OCI-LY3 (cell line): ENCODE results near the gene CCDC69.

Experiments
- H2AFZ ChIP-seq: fragments of 200-600, 300-600 bp; shearing (Covaris generic); 2 replicates; pipeline ENCODE4 v1.6.0; 2014; ENCODE audit warnings: antibody characterized with exemption, low read depth, low read length
- H3K27ac ChIP-seq: fragments of 200-600, 300-600 bp; sonication (generic); 2 replicates; pipeline ENCODE4 v1.5.1; 2014; ENCODE audit warnings: mild to moderate bottlenecking, low read length, moderate library complexity, mixed read lengths
- H3K27me3 ChIP-seq: fragments of 200-600, 300-600 bp; sonication (generic); 2 replicates; pipeline ENCODE4 v1.6.1; 2014; ENCODE audit warnings: low read depth, low read length, mixed read lengths
- H3K36me3 ChIP-seq: fragments of 200-600, 300-600 bp; sonication (generic); replicated peaks from 2 replicates; pipeline ENCODE3; 2014; ENCODE audit warnings: low read depth, low read length, mixed read lengths
- H3K4me1 ChIP-seq: fragments of 300-600, 200-600 bp; sonication (generic); 2 replicates; pipeline ENCODE4 v1.6.1; 2014; ENCODE audit warnings: low read length, mixed read lengths
- H3K4me2 ChIP-seq: fragments of 200-600, 300-600 bp; sonication (generic); 2 replicates; pipeline ENCODE4 v1.6.1; 2014; ENCODE audit warnings: low read length, mixed read lengths
- H3K4me3 ChIP-seq: fragments of 300-600, 200-600 bp; sonication (generic); 2 replicates; pipeline ENCODE4 v1.5.1; 2014; ENCODE audit warnings: antibody characterized with exemption, mild to moderate bottlenecking, low read length, moderate library complexity
- H3K79me2 ChIP-seq: fragments of 300-600, 200-600 bp; shearing (Covaris generic); 2 replicates; pipeline ENCODE4 v1.6.1; 2014; ENCODE audit warnings: mild to moderate bottlenecking, low read length, mixed read lengths
- H3K9ac ChIP-seq: fragments of 300-600, 200-600 bp; shearing (Covaris generic); 2 replicates; pipeline ENCODE4 v1.6.0; 2014; ENCODE audit warnings: mild to moderate bottlenecking, low read length, moderate library complexity
- H3K9me3 ChIP-seq: fragments of 200-600, 300-600 bp; shearing (Covaris generic); 2 replicates; pipeline ENCODE4 v1.6.1; 2014; ENCODE audit warnings: low read length, mixed read lengths; ENCODE audit not compliant: insufficient read depth
- H4K20me1 ChIP-seq: fragments of 200-600, 300-600 bp; sonication (generic); 2 replicates; pipeline ENCODE4 v1.6.1; 2016; ENCODE audit warnings: low read length, mixed read lengths; ENCODE audit not compliant: insufficient read depth
- CTCF ChIP-seq: fragments of 200-600, 300-600 bp; sonication (generic); IDR thresholded peaks from 2 replicates; pipeline ENCODE4 v1.5.1; 2014; ENCODE audit warnings: antibody characterized with exemption, low read length, low read depth
- EZH2phosphoT487 ChIP-seq: fragments of 200-600 bp; shearing (Covaris generic); IDR thresholded peaks from 2 replicates; pipeline ENCODE4 v1.6.1; 2018; ENCODE audit warnings: antibody characterized with exemption, mixed run types, low read depth

The CCDC69 gene

GRCh38 chr5:151147033-151147432, 76.9 kb downstream of the CCDC69 start:
- Histone ChIP-seq H3K79me2 (no peaks in the 10 kb centered on the region), H3K4me3 (no peak overlapping the region), H3K4me2 (no peak overlapping the region), H3K36me3 (no peaks in the 10 kb centered on the region), H3K9me3 (no peaks in the 10 kb centered on the region), H3K4me1 (peaks cover 26% of the 10 kb centered on the region), H4K20me1 (no peaks in the 10 kb centered on the region), H2AFZ (no peak overlapping the region), H3K9ac (no peak overlapping the region), H3K27me3 (peaks cover 6% of the 10 kb centered on the region; the same call in 1 of the 2 replicates), H3K27ac (no peak overlapping the region)
- TF ChIP-seq EZH2phosphoT487 (no peak), CTCF (no peak)

GRCh38 chr5:151146061-151146460, 77.8 kb downstream of the CCDC69 start:
- H3K4me2 ChIP-seq, result no peak overlapping the region
- no peaks in the 10 kb centered on the region for H3K9me3 ChIP-seq
- H3K36me3 ChIP-seq, result no peaks in the 10 kb centered on the region
- H3K27ac ChIP-seq, result no peak overlapping the region
- TF ChIP-seq EZH2phosphoT487, result no peak
- H3K4me3 ChIP-seq, result no peak overlapping the region
- no peaks in the 10 kb centered on the region for H3K79me2 ChIP-seq
- peaks cover 26% of the 10 kb centered on the region for H3K4me1 ChIP-seq
- H2AFZ ChIP-seq, result no peak overlapping the region
- H3K9ac ChIP-seq, result no peak overlapping the region
- peaks cover 6% of the 10 kb centered on the region; the same call in 1 of the 2 replicates for H3K27me3 ChIP-seq
- no peaks in the 10 kb centered on the region for H4K20me1 ChIP-seq

- H3K36me3 ChIP-seq, result no peaks in the 10 kb centered on the region
- no peaks in the 10 kb centered on the region for H3K79me2 ChIP-seq
- no peaks in the 10 kb centered on the region for H4K20me1 ChIP-seq
- H3K4me3 ChIP-seq, result no peak overlapping the region
- H3K9ac ChIP-seq, result no peak overlapping the region
- TF ChIP-seq EZH2phosphoT487 (no peak), CTCF (no peak)
- H3K27ac ChIP-seq, result no peak overlapping the region
- H2AFZ ChIP-seq, result no peak overlapping the region
- no peaks in the 10 kb centered on the region for H3K9me3 ChIP-seq
- H3K27me3 ChIP-seq, result peaks cover 6% of the 10 kb centered on the region; the same call in 1 of the 2 replicates
- H3K4me2 ChIP-seq, result no peak overlapping the region
- peaks cover 18% of the 10 kb centered on the region for H3K4me1 ChIP-seq
These were observed 79.0 kb downstream of the CCDC69 start for GRCh38 chr5:151144922-151145321.

DNA sequence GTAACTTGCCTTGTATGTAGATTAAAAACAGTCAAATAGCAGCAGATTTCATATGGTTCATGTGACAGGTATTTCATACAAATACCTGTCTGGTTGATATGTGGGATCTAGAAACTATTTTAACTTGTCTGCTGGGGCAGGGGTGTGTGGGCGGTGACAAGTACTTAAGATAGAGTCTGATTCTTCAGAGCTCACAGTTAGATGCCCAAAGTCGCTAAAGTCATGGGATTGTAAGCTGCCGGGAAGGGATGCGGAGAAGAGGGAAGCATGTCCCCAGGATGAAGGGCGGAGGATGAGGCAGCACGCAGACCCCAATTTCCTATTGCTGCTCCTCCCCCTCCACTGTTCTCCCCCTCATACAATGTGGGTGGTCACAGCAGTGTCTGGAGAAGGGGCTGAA, 79.6 kb downstream of the CCDC69 start:
- Histone ChIP-seq H3K27me3 (peaks cover 6% of the 10 kb centered on the region; the same call in 1 of the 2 replicates), H3K4me2 (no peak overlapping the region), H4K20me1 (no peaks in the 10 kb centered on the region), H3K9ac (no peak overlapping the region), H2AFZ (no peak overlapping the region), H3K4me1 (peaks cover 18% of the 10 kb centered on the region), H3K27ac (no peak overlapping the region), H3K9me3 (no peaks in the 10 kb centered on the region), H3K79me2 (no peaks in the 10 kb centered on the region), H3K4me3 (no peak overlapping the region), H3K36me3 (no peaks in the 10 kb centered on the region)
- TF ChIP-seq EZH2phosphoT487, result no peak
- TF ChIP-seq CTCF, result no peak

DNA sequence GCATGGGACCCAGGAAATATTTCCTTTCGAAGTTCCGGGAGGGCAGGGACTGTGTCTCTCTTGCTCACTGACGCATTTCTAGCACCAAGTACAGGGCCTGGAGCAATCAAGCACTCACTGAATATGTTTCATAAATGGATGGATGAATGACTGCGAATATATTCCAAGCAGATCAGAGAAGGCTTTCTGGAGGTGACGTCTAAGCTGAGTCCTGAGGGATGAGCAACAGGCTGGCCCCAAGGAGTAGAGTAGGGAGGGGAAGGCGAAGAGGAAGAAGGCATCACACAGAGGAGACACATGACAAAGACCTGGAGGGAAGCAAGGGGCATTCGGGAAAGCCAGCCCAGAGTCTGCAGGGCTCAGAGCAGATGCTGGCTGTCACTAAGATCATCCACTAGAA, 80.2 kb downstream of the CCDC69 start:
- TF ChIP-seq EZH2phosphoT487, result no peak
- TF ChIP-seq CTCF, result no peak
- no peak overlapping the region for H3K9ac ChIP-seq
- H2AFZ ChIP-seq, result no peak overlapping the region
- no peak overlapping the region for H3K27ac ChIP-seq
- no peaks in the 10 kb centered on the region for H3K9me3 ChIP-seq
- peaks cover 6% of the 10 kb centered on the region; the same call in 1 of the 2 replicates for H3K27me3 ChIP-seq
- peaks cover 23% of the 10 kb centered on the region for H3K4me1 ChIP-seq
- no peak overlapping the region for H3K4me3 ChIP-seq
- no peaks in the 10 kb centered on the region for H4K20me1 ChIP-seq
- no peak overlapping the region for H3K4me2 ChIP-seq
- no peaks in the 10 kb centered on the region for H3K36me3 ChIP-seq
- H3K79me2 ChIP-seq, result no peaks in the 10 kb centered on the region
